GM08714 (cell line): ENCODE data around the gene ANKRD42.
"Not testable (repeated sequence)": the region's sequence is repeated elsewhere in the genome, so short reads cannot be mapped to it uniquely, and the experiment has no call there.

Experiments
- H3K4me3 ChIP-seq: fragments of 200-500 bp; sonication (Bioruptor generic); 2 replicates; pipeline ENCODE4 v1.5.1; 2014; ENCODE audit warnings: mild to moderate bottlenecking, low read length, inconsistent platforms
- ZNF274 ChIP-seq: IDR thresholded peaks from 2 replicates; pipeline ENCODE4 v1.6.1; 2012; ENCODE audit warnings: mild to moderate bottlenecking, low read depth, low read length

The ANKRD42 gene

DNA sequence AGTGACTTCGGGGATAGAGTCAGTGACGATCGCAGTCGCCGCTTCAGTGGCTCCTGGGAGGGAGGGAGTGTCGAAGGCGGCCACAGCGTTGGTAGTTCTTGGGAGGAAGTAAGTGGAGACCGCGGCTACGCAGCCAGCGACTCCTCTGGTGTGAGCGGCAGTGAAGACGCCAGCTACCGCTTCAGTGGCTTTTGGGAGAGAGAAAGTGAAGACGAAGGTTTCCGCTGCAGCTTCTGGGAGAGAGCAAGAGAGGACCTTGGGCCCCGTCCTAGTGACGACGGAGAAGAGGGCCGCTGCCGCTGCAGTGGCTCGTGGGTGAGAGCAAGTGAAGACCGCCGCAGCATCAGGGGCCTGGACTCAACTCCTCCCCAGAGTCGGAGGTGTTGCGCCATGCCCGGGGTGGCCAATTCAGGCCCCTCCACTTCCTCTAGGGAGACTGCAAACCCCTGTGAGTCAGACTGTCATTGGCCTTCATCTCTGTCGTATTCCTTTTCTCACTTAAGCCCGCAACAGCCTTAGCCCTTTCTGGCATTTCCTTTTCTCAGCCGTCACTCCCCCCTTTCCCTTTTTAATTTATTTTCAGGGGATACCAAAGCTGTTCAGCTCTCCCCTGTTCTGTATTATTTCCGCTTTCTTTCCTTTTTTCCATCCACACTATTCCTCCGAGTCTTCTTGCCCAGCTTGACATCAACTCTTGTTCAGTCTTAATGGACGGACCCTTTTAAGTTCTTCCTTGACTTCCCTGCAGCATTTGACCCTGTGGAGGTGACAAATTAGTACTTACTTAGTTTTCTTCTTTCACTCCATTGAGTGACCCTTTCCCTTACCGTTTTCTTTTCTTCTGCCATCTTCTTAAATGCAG is 1.0 kb downstream of the ANKRD42 start:
- no peak for TF ChIP-seq ZNF274
- peak overlapping the region; percentile 71 for H3K4me3 ChIP-seq

DNA sequence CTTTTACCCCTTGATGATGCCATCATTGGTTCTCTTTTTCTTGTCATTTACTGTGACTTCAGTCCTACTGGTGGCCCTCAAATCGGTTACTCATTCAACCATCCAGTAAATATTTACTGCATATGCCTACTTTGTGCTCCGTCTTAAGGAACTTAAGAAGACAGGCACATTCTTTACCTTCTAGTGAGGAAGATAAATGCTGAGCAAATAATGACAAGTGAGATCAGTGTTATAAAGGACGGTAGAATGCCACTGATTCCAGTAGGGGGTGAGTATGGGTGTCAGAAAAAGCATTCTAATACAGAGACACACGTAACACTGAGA is 1.6 kb downstream of the ANKRD42 start:
- peak overlapping the region; percentile 71 for H3K4me3 ChIP-seq
- no peak for TF ChIP-seq ZNF274

DNA sequence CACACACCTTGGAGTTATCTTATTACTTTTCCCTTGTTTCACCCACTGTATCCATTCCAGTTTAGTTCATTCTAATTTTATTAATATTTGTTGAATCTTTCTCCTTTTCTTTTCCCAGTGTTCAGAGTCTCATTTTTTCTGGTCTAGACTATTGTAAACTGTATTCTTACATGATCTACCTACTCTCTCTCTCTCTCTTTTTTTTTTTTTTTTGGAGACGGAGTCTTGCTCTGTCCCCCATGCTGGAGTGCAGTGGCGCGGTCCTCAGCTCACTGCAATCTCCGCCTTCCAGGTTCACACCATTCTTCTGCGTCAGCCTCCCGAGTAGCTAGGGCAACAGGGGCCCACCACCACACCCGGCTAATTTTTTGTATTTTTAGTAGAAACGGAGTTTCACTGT is 2.1 kb downstream of the ANKRD42 start:
- no peak for TF ChIP-seq ZNF274
- H3K4me3 ChIP-seq: no peak overlapping the region

DNA sequence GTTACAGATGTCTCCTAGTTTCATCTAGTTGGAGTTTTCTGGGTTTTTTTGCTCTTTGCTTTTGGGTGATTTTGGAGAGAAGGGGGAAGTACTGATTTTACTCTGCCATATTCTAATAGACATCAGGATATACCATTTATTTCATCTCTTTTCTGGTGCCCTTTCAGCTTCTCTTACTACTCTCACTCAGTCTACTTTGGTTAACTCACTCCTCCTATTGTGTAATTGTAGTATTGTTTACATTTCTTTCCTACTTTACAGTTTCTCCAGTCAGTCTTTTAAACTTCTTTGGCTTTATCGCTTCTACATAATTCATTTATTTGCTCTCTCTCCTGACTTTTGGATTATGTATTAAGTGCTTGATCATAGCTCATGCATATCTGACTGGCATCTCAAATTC is 6.5 kb downstream of the ANKRD42 start:
- TF ChIP-seq ZNF274: no peak
- no peak overlapping the region for H3K4me3 ChIP-seq

DNA sequence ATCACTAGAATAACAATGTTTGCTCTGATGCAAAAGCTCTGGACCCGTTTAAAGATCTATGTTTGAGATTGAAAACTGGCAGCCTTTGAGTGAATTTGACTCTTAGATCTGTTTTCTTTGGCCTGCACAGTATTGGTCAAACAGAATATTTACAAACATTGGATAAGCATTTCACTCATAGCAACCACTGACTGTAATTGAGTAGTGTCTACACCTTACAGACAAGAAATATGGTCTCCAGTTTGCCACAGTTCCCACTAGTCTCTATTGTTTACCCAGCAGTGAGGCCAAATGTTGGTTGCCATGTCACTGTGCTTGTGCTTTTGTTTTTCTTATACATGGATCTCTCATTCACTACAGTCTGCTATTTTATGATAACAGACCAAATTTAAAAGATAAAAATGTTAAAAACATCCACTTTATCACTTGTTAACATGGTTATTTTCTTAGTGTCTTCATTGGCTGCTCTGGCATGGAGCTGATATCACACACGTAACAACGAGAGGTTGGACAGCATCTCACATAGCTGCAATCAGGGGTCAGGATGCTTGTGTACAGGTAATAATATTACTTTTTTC is 12.2 kb downstream of the ANKRD42 start:
- no peak overlapping the region for H3K4me3 ChIP-seq
- TF ChIP-seq ZNF274: no peak

DNA sequence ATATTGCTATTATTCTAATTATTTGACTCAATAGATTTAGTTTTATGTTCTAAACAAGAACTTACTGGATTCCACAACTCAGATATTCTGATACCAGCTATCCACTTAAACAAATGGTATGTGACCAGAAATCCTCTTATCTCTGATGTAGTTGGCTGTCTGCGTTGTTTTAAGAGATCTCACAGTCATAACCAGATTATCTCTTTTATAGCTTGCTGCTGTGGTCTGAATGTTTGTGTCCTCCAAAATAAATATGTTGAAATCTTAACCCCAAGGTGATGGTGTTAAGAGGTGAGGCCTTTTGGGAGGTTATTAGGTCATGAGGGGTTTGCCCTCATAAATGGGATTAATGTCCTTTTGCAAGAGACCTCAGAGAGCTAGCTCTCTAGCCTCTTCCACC is 12.7 kb downstream of the ANKRD42 start:
- H3K4me3 ChIP-seq: no peak overlapping the region
- TF ChIP-seq ZNF274: no peak

DNA sequence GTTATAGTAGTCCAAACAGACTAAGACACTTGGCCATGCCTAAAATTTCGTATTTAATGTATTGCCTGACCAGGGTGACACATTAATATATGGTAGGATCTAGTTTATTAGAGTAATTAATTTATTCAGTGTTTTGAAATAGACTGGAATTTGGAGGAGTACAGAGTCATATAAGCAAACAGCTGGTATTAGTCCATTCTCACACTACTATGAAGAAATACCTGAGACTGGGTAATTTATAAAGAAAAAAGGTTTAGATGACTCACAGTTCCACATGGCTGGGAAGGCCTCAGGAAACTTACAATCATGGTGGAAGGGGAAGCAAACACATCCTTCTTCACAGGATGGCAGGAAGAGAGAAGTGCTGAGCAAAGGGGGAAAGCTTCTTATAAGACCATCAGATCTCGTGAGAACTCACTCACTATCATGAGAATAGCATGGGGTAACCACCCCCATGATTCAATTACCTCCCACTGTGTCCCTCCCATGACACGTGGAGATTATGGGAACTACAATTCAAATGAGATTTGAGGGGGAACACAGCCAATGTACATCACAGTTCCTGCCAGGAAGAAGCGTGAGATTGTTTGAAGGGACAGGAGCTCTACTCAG is 13.4 kb downstream of the ANKRD42 start:
- H3K4me3 ChIP-seq: not testable (repeated sequence)

DNA sequence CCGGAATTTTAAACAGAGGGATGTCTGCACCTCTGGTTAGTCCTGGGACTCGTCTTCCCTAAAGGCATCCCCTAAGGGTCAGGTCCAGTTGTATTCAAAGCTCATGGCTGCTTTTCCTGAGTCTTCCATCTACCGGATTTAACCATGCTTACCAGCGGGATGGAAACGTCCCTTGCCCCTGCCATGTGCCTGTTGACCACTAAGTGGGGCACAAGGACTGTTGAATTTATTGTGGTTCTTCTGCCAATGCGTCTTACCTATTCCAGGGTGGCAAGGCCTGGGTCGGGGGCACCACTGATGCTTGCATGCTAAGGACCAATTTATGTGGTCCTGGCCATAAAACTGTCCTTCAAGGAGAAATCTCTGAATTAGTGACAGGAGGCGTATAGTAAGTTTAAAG is 25.6 kb downstream of the ANKRD42 start:
- no peak for TF ChIP-seq ZNF274
- H3K4me3 ChIP-seq: no peak overlapping the region

DNA sequence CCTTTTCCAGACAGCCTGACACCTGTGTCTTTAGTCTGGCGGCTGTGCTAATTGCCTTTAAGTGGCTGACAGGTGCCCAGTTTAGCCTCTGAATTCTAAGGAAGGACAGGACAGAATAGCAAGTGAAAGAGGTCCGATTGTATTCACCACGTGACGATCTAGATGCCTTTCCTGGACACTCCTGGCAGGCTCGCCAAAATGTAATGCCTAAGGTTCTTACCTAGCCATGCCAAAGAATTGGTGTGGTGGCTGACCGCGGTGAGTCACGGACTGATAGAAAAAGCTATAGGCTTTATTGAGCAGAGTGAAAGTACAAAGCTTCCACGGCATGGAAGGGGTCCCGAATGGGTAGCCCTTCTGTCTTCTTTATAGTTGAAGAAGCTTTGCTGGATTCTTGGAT is 26.7 kb downstream of the ANKRD42 start:
- H3K4me3 ChIP-seq: no peak overlapping the region
- TF ChIP-seq ZNF274: no peak

DNA sequence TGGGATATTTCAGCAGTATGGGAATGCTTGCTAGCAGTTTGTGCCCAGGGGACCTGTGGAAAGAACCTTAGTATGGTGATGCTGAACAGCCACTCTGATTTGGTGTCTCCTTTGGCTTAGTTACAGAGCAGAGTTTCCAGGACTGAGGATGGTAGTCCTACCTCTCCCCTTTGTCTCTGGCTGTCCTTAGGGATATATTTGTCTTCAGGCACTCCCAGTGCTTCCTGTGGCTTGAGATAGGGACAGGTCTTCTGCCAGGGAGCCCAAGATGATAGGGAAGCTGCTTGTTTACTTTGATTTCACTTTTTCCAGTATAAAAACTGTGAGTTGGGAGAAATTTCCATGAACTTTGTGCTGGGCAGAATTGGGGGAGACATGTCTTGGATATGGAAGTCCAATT is 28.2 kb downstream of the ANKRD42 start:
- H3K4me3 ChIP-seq: no peak overlapping the region
- TF ChIP-seq ZNF274: no peak

DNA sequence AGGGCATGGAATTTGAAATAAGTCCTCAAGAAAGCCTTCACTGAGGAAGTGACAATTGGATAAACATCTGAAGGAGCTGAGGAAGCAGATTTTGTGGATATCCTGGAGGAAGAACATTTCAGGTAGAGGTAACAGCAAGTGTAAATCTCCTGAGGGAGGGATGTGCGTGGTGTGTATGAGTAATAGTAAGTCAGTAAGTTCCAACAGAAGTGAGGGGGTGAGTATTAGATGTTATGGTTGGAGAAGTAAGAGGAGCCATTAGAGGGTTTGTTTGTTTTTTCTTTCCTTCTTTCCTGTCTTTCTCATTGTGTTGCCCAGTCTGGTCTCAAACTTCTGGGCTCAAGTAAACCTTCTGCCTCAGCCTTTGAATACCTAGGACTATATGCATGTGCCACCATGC is 29.0 kb downstream of the ANKRD42 start:
- no peak for TF ChIP-seq ZNF274

DNA sequence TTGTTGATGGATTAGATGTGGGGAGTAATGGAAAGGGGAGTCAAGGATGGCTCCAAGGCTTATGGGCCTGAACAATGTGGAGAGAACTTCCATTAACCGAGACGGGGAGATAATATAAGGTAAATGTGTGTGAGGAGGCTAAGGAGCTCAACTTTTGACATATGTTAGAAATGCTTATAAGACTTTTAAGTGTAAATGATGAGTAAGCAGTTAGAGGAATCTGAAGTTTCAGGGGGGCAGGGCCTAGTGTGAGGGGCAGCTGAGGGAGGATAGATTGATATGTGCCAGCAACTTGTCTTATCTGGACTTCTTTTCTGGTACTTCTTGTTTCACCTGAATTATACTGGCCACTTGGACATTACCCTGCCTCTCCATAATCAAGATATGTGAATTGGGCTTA is 29.9 kb downstream of the ANKRD42 start:
- no peak overlapping the region for H3K4me3 ChIP-seq
- no peak for TF ChIP-seq ZNF274

More for the DNA sequence above, 29.0 kb downstream of the ANKRD42 start:
- H3K4me3 ChIP-seq: no peak overlapping the region

DNA sequence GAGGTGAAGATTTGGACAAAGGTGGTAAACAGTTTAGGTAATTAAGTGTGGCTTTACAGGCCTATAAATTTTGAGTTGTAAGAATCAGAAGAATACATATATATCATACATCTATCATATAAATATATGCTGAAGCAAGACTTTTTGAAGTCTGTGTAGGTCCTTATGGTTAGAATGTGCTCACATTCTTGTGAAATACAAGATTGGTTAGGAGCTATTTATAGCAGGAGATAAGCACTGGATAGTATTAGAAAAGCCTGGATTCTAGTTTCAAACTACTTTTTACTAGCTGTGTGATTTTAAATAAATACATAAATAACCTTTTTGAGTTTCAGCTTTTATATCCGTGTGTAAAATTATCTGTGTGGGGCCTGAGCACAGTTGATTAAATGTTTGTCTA is 42.3 kb downstream of the ANKRD42 start:
- no peak for TF ChIP-seq ZNF274
- H3K4me3 ChIP-seq: no peak overlapping the region

DNA sequence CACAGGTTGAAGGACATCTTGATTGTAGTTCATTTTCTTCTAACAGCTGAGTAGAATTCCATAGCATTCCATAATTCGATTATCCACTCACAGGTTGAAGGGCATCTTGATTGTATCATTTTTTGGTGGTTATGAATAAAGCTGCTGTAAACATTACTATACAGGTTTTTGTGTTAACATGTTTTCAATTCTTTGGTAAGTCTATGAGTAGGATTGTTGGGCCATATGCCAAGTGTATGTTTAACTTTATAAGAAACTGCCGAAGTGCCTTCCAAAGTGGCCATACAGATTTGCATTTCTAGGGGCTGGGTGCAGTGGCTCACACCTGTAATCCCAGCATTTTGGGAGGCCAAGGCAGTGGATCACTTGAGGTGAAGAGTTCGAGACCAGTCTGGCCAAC is 44.6 kb downstream of the ANKRD42 start:
- TF ChIP-seq ZNF274: no peak
- H3K4me3 ChIP-seq: no peak overlapping the region

DNA sequence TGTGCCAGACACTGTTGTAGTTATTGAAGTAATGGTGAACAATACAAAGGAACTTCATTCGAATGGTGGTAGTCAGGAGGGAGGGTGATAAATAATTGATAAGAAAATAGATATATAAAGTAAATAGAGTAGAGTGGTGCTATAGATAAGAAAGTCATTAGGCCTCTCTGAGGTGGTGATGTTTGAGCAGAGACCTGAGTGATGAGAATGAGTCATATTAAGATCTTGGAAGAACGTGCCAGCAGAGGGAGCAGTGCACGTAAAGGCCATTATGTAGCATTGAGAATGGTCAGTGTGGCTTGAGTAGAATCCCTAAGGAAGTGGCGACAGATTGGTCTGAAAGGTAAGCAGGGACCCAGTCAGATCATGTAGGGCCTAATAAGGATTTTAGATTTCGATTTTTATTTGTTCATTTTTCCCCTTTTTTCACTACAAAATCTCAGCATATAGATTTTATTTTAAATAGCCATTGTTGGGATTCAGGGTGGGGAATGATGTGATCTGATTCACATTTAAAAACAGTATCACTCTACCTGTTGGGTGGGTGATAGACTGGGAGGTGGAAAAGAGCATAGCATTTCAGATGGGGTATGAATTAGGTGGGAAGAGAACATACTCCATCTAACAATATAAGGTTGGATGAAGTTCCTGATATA is 47.9 kb downstream of the ANKRD42 start:
- no peak overlapping the region for H3K4me3 ChIP-seq
- TF ChIP-seq ZNF274: no peak
